Endothelial cell of umbilical vein (primary cell): ENCODE measurements around the gene GBX2. TPM values are rescaled to one million over a fixed set of nuclear protein-coding genes. Genes with fewer than 3 reads are reported as not detected.

ENCODE experiments used
- BruUV-seq: library from RNA; stranded (reverse); fragments of 400-500 nt; replicated peaks from 2 replicates; lab custom pipeline; 2021; lab: Mats Ljungman, UMichigan
- CTCF ChIA-PET: fragments of 300-600, 350-600 bp; sonication (Branson Sonifier 250); formaldehyde crosslinking; loops from one replicate; lab custom pipeline; 2021; ENCODE audit warnings: antibody characterized with exemption, inconsistent platforms; lab: Charles Lee
- POLR2A ChIA-PET: fragments of 300-600, 350-600 bp; sonication (Branson Sonifier 250); formaldehyde crosslinking; loops from one replicate; lab custom pipeline; 2021; ENCODE audit warnings: antibody characterized with exemption, inconsistent platforms; lab: Charles Lee
- DNase-seq: peaks from one replicate; pipeline ENCODE4 v3.0.0-alpha.2; 2011; ENCODE audit warnings: low read depth, low spot score
- FAIRE-seq: peaks from 2 replicates; lab custom pipeline; 2011; peaks lifted over from hg19 to GRCh38; lab: Jason Lieb, UNC
- H2AFZ ChIP-seq: 2 replicates; pipeline ENCODE4 v1.6.0; 2012; ENCODE audit warnings: low read depth, low read length, control low read depth, inconsistent platforms
- H3K27ac ChIP-seq: 2 replicates; pipeline ENCODE4 v1.5.1; 2011; ENCODE audit warnings: low read depth, mild to moderate bottlenecking, control low read depth, low read length, moderate library complexity; ENCODE audit not compliant: insufficient read depth
- H3K27me3 ChIP-seq, 2 experiments: 2 replicates each; pipeline versions ENCODE4 v1.6.0 to v1.6.1; 2011; ENCODE audit warnings: low read length in 2 of 2, mixed read lengths in 1 of 2; ENCODE audit not compliant: control insufficient read depth in 2 of 2, insufficient read depth in 2 of 2
- H3K36me3 ChIP-seq, 2 experiments: 2 replicates in 1 of 2; 3 replicates in 1 of 2; pipeline ENCODE4 v1.5.1; 2011; ENCODE audit warnings: low read length in 2 of 2, mild to moderate bottlenecking in 1 of 2, moderate library complexity in 1 of 2; ENCODE audit not compliant: control insufficient read depth in 2 of 2, insufficient read depth in 2 of 2; ENCODE audit errors: extremely low read depth in 1 of 2
- H3K4me1 ChIP-seq: 3 replicates; pipeline ENCODE4 v1.5.1; 2011; ENCODE audit warnings: mild to moderate bottlenecking, low read length; ENCODE audit not compliant: control insufficient read depth, insufficient read depth; ENCODE audit errors: extremely low read depth
- H3K4me2 ChIP-seq: 2 replicates; pipeline ENCODE4 v1.6.1; 2011; ENCODE audit warnings: low read length, control low read depth, mixed read lengths; ENCODE audit not compliant: insufficient read depth
- H3K4me3 ChIP-seq, 3 experiments: fragments of 200-600 bp in 1 of 3; sonication (generic), shearing (Covaris generic) in 1 of 3; replicated peaks in 1 of 3; 2 replicates each; pipeline ENCODE4 v1.5.1; 2011 to 2016; ENCODE audit warnings: control low read depth in 3 of 3, low read length in 3 of 3, mild to moderate bottlenecking in 2 of 3, inconsistent platforms in 1 of 3, low read depth in 1 of 3, moderate library complexity in 1 of 3; ENCODE audit not compliant: insufficient read depth in 1 of 3
- H3K79me2 ChIP-seq: 2 replicates; pipeline ENCODE4 v1.6.0; 2012; ENCODE audit warnings: low read length, inconsistent platforms; ENCODE audit not compliant: control insufficient read depth, insufficient read depth
- H3K9ac ChIP-seq: replicated peaks from 2 replicates; pipeline ENCODE3; 2011; ENCODE audit warnings: low read length, control low read depth; ENCODE audit not compliant: insufficient read depth; ENCODE audit errors: extremely low read depth
- H3K9me1 ChIP-seq: replicated peaks from 3 replicates; pipeline ENCODE4 v1.6.0; 2011; ENCODE audit warnings: mild to moderate bottlenecking, low read length; ENCODE audit not compliant: control insufficient read depth, insufficient read depth; ENCODE audit errors: extremely low read depth
- H3K9me3 ChIP-seq: replicated peaks from 2 replicates; pipeline ENCODE4 v1.5.1; 2012; ENCODE audit warnings: low read length, inconsistent platforms; ENCODE audit not compliant: control insufficient read depth, insufficient read depth
- H4K20me1 ChIP-seq: replicated peaks from 2 replicates; pipeline ENCODE3; 2011; ENCODE audit warnings: mild to moderate bottlenecking, low read length; ENCODE audit not compliant: control insufficient read depth, insufficient read depth; ENCODE audit errors: extremely low read depth
- EZH2 ChIP-seq: IDR thresholded peaks from 2 replicates; pipeline ENCODE4 v1.6.1; 2012; ENCODE audit warnings: borderline replicate concordance, low read depth, mild to moderate bottlenecking, moderate library complexity, low read length, inconsistent platforms; ENCODE audit not compliant: severe bottlenecking
- FOS ChIP-seq: IDR thresholded peaks from 2 replicates; pipeline ENCODE4 v1.6.1; 2011; ENCODE audit warnings: mild to moderate bottlenecking, low read length, moderate library complexity, borderline replicate concordance; ENCODE audit not compliant: insufficient read depth
- GATA2 ChIP-seq: IDR thresholded peaks from 2 replicates; pipeline ENCODE4 v1.7.0; 2011; ENCODE audit warnings: low read depth, mild to moderate bottlenecking, moderate library complexity, mixed read lengths, low read length; ENCODE audit not compliant: insufficient read length, insufficient read depth
- JUN ChIP-seq: IDR thresholded peaks from 2 replicates; pipeline ENCODE4 v1.6.1; 2011; ENCODE audit warnings: borderline replicate concordance, low read depth; ENCODE audit not compliant: insufficient read length, insufficient read depth
- MYC ChIP-seq: IDR thresholded peaks from one replicate; pipeline ENCODE4 v1.6.1; 2011; ENCODE audit warnings: mild to moderate bottlenecking, low read depth, low read length
- POLR2A ChIP-seq: IDR thresholded peaks from 2 replicates; pipeline ENCODE4 v1.6.1; 2012; ENCODE audit warnings: low read depth, mild to moderate bottlenecking, control low read depth, low read length
- POLR2AphosphoS5 ChIP-seq: IDR thresholded peaks from 2 replicates; pipeline ENCODE4 v1.6.1; 2012; ENCODE audit warnings: low read depth, mild to moderate bottlenecking, control low read depth, low read length, moderate library complexity; ENCODE audit not compliant: insufficient read depth
- dilution Hi-C: fragments of 300-500 bp; cut with MboI; formaldehyde crosslinking; loops from one replicate; pipeline ENCODE4 v1.15.0; 2019; ENCODE audit warnings: low sequenced_read_pairs; ENCODE audit not compliant: extremely low pct_ligation_motif_present
- intact Hi-C: fragments of 100-400 bp; cut with micrococcal nuclease; formaldehyde crosslinking; loops from one replicate; pipeline ENCODE4 v1.10.0; 2022
- polyA plus RNA-seq, 4 experiments: library from polyadenylated mRNA; depleted of rRNA in 3 of 4; stranded (reverse) in 3 of 4; unstranded in 1 of 4; fragments of >200 nt; gene quantifications; 2 replicates each; pipeline versions ENCODE4 v1.2.1 to v1.2.3, GENCODE V29; 2011 to 2012; ENCODE audit warnings: missing spikeins in 1 of 4
- total RNA-seq: library from RNA; stranded (reverse); gene quantifications from 2 replicates; pipeline ENCODE4 v1.2.3, GENCODE V29; 2021
- TF ChIP-seq, protein P1 (sequence below): IDR thresholded peaks from 2 replicates; pipeline ENCODE4 v1.6.1; 2011; ENCODE audit not compliant: insufficient read depth, insufficient read length
- TF ChIP-seq, protein P2 (sequence below), 2 donors: IDR thresholded peaks; 1 replicate in 1 of 2; 2 replicates in 1 of 2; pipeline ENCODE4 v1.5.1; 2011; ENCODE audit warnings: low read length in 2 of 2, mild to moderate bottlenecking in 2 of 2, moderate library complexity in 2 of 2, control low read depth in 1 of 2, inconsistent platforms in 1 of 2, low read depth in 1 of 2; ENCODE audit not compliant: insufficient read depth in 1 of 2; ENCODE audit errors: extremely low read depth in 1 of 2

The GBX2 gene
- total and polyA plus RNA-seq, 2 donors (not counting 3 experiments of a cell fraction or from before 2014, with no cell fraction given) = 3.0 to 3.6 TPM

DNA sequence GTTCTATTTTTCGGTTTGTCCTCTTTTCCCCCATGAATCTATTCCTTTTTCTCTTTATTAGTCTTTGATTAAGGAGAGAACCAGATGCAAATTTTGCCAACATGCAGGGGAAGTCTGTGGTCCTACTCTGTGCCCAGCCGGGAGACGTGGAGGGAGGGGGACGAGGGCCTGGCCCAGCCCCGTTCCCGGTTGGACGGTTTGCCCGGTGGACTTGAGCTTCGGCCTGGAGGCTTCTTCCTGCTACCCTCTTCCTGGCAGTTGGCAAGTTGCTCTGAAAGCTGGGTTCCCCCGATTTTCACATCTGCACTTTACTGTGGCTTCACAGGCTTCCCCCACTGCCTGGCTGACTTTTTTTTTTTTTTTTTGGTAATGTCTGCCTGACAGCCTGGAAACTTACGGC, 39.3 kb upstream of the GBX2 start:
- CTCF ChIA-PET = interaction anchor here (1.4 to 2.4 kb wide), 3 partner anchors 27 to 442 kb away, joined by 3 to 5 read pairs (median 3); no protein-coding TSS in a partner anchor
- no peaks in the 10 kb centered on the region for H4K20me1 ChIP-seq
- dilution Hi-C loops = no loop called here
- no peak overlapping the region for H2AFZ ChIP-seq
- H3K9me1 ChIP-seq = no peaks in the 10 kb centered on the region
- intact Hi-C loops = loop anchor here (2.0 kb wide), 1 partner anchor 27 kb away; no protein-coding TSS in a partner anchor
- no peaks in the 10 kb centered on the region for H3K9me3 ChIP-seq
- H3K27me3 ChIP-seq = no peaks in the 10 kb centered on the region
- H3K27ac ChIP-seq = no peak overlapping the region
- no TSS peak for BruUV-seq
- POLR2A ChIA-PET = interaction anchor here (0.6 kb wide), 1 partner anchor 41 kb away, joined by 6 read pairs; no protein-coding TSS in a partner anchor
- H3K9ac ChIP-seq = no peak overlapping the region
- no peaks in the 10 kb centered on the region for H3K79me2 ChIP-seq
- H3K4me2 ChIP-seq = no peak overlapping the region
- no peak for DNase-seq
- no peak for FAIRE-seq
- no peaks in the 10 kb centered on the region for H3K36me3 ChIP-seq
- H3K4me3 ChIP-seq = no peak overlapping the region
- TF ChIP-seq GATA2 (no peak), POLR2AphosphoS5 (no peak), FOS (no peak), POLR2A (no peak), MYC (no peak), EZH2 (no peak), JUN (no peak)
- TF ChIP-seq, protein P1, sequence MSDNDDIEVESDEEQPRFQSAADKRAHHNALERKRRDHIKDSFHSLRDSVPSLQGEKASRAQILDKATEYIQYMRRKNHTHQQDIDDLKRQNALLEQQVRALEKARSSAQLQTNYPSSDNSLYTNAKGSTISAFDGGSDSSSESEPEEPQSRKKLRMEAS = no peak
- TF ChIP-seq, protein P2, sequence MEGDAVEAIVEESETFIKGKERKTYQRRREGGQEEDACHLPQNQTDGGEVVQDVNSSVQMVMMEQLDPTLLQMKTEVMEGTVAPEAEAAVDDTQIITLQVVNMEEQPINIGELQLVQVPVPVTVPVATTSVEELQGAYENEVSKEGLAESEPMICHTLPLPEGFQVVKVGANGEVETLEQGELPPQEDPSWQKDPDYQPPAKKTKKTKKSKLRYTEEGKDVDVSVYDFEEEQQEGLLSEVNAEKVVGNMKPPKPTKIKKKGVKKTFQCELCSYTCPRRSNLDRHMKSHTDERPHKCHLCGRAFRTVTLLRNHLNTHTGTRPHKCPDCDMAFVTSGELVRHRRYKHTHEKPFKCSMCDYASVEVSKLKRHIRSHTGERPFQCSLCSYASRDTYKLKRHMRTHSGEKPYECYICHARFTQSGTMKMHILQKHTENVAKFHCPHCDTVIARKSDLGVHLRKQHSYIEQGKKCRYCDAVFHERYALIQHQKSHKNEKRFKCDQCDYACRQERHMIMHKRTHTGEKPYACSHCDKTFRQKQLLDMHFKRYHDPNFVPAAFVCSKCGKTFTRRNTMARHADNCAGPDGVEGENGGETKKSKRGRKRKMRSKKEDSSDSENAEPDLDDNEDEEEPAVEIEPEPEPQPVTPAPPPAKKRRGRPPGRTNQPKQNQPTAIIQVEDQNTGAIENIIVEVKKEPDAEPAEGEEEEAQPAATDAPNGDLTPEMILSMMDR (IDR thresholded peaks at IDR 0.05; ENCODE audit: extremely low read depth in 1 of 2, insufficient read depth in 1 of 2, low read depth in 1 of 2, low read length in 2 of 2) = no peak
- peaks cover 14% of the 10 kb centered on the region for H3K4me1 ChIP-seq
